ENCODE data around the gene GRIK1. TPM values are rescaled to one million over a fixed set of nuclear protein-coding genes. Genes with fewer than 3 reads are reported as not detected.

The GRIK1 gene
- total and polyA plus RNA-seq, 2 experiments from 2014 or later: 0.05 TPM; not detected in 1

DNA sequence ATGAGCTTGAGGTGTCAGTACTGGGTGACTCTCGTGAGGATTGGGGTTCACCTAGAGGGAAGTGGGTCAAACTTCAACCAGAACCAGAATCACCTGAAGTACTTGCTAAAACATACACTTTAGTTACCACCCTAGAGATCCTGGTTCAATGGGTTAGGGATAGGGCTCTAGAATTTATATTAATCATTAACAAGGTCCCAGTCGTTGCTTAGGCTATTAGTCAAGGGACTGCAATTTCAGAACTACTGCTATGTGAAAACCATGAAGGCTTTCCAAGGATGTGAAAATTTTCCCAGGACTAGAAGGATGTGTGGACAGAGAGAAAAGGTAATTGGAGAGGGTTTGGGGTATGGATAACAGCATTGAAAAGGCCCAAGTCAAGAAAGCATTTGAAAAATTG is 162.6 kb downstream of the GRIK1 start:
- TF ChIP-seq, protein P1, sequence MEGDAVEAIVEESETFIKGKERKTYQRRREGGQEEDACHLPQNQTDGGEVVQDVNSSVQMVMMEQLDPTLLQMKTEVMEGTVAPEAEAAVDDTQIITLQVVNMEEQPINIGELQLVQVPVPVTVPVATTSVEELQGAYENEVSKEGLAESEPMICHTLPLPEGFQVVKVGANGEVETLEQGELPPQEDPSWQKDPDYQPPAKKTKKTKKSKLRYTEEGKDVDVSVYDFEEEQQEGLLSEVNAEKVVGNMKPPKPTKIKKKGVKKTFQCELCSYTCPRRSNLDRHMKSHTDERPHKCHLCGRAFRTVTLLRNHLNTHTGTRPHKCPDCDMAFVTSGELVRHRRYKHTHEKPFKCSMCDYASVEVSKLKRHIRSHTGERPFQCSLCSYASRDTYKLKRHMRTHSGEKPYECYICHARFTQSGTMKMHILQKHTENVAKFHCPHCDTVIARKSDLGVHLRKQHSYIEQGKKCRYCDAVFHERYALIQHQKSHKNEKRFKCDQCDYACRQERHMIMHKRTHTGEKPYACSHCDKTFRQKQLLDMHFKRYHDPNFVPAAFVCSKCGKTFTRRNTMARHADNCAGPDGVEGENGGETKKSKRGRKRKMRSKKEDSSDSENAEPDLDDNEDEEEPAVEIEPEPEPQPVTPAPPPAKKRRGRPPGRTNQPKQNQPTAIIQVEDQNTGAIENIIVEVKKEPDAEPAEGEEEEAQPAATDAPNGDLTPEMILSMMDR (IDR thresholded peaks at IDR 0.05; ENCODE audit: low read depth, low read length): no peak
- Histone ChIP-seq H3K27me3 (no peaks in the 10 kb centered on the region), H3K36me3 (no peaks in the 10 kb centered on the region), H3K4me1 (ENCODE audit: low read depth) (no peaks in the 10 kb centered on the region), H3K9me3 (ENCODE audit: low read depth) (no peaks in the 10 kb centered on the region), H3K27ac (no peak overlapping the region), H3K4me3 (no peak overlapping the region)
- DNase-seq (ENCODE audit: low read depth in 1 of 2, low spot score in 1 of 2): no peak

GRCh38 chr21:29775462-29775861 is 164.3 kb downstream of the GRIK1 start:
- no peak for DNase-seq (ENCODE audit: low read depth in 1 of 2, low spot score in 1 of 2)
- Histone ChIP-seq H3K4me3 (no peak overlapping the region), H3K9me3 (ENCODE audit: low read depth) (no peaks in the 10 kb centered on the region), H3K27ac (no peak overlapping the region), H3K27me3 (no peaks in the 10 kb centered on the region), H3K4me1 (ENCODE audit: low read depth) (no peaks in the 10 kb centered on the region), H3K36me3 (no peaks in the 10 kb centered on the region)
- TF ChIP-seq, protein P1 (IDR thresholded peaks at IDR 0.05; ENCODE audit: low read depth, low read length): no peak

DNA sequence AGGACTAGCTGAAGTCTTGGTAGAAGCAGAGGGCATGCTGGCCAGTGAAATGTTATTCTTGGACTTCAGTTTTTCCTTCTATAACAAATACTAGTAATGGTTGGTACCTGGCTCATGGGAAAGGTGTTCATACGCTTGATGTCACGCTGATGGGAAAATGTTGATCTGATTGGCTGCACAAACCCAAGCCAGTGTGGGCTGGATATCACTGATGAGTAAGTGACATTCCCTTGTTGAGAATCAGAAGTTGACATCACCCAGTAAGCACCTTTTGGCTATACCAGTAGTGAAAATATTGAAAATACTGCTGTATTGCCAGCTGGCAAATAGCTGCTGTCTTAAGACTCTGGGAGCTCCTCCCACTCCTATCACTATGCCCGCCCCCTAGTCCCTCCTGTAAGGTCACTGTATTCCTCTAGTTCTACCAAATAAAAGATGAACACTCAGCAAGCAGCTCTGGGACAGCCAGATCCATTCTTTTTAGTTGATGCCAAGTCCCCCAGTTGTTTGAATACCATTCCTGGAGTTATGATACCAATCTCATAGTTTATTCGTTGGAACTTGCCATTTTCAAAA is 168.2 kb downstream of the GRIK1 start:
- no peaks in the 10 kb centered on the region for H3K4me1 ChIP-seq (ENCODE audit: low read depth)

GRCh38 chr21:29763674-29764073 is 176.1 kb downstream of the GRIK1 start:
- TF ChIP-seq, protein P1 (IDR thresholded peaks at IDR 0.05; ENCODE audit: low read depth, low read length): no peak
- no peaks in the 10 kb centered on the region for H3K4me1 ChIP-seq (ENCODE audit: low read depth)
- no peak for DNase-seq (ENCODE audit: low read depth in 1 of 2, low spot score in 1 of 2)

More for the DNA sequence above, 168.2 kb downstream of the GRIK1 start:
- Histone ChIP-seq H3K36me3 (no peaks in the 10 kb centered on the region), H3K27me3 (no peaks in the 10 kb centered on the region), H3K9me3 (ENCODE audit: low read depth) (no peaks in the 10 kb centered on the region), H3K4me3 (no peak overlapping the region), H3K27ac (no peak overlapping the region)
- TF ChIP-seq, protein P1 (IDR thresholded peaks at IDR 0.05; ENCODE audit: low read depth, low read length): no peak
- DNase-seq (ENCODE audit: low read depth in 1 of 2, low spot score in 1 of 2): no peak

GRCh38 chr21:29762570-29763082 is 177.2 kb downstream of the GRIK1 start:
- Histone ChIP-seq H3K27ac (no peak overlapping the region), H3K36me3 (no peaks in the 10 kb centered on the region), H3K27me3 (no peaks in the 10 kb centered on the region), H3K4me3 (no peak overlapping the region), H3K4me1 (ENCODE audit: low read depth) (no peaks in the 10 kb centered on the region), H3K9me3 (ENCODE audit: low read depth) (no peaks in the 10 kb centered on the region)
- no peak for DNase-seq (ENCODE audit: low read depth in 1 of 2, low spot score in 1 of 2)
- TF ChIP-seq, protein P1 (IDR thresholded peaks at IDR 0.05; ENCODE audit: low read depth, low read length): no peak

More at GRCh38 chr21:29763674-29764073, 176.1 kb downstream of the GRIK1 start:
- Histone ChIP-seq H3K36me3 (no peaks in the 10 kb centered on the region), H3K9me3 (ENCODE audit: low read depth) (no peaks in the 10 kb centered on the region), H3K4me3 (no peak overlapping the region), H3K27ac (no peak overlapping the region), H3K27me3 (no peaks in the 10 kb centered on the region)

Data from cardiac muscle cell (in vitro differentiated cells and primary cell).